SH-SY5Y (cell line): ENCODE data around the gene GPR35.

ENCODE experiments used
- GATA2 ChIP-seq: IDR thresholded peaks from 2 replicates; pipeline ENCODE4 v1.6.1; 2011; ENCODE audit warnings: mild to moderate bottlenecking, low read depth, low read length
- GATA3 ChIP-seq: IDR thresholded peaks from 2 replicates; pipeline ENCODE4 v1.6.1; 2011; ENCODE audit warnings: low read depth, mild to moderate bottlenecking, low read length, moderate library complexity

GPR35 gene

DNA sequence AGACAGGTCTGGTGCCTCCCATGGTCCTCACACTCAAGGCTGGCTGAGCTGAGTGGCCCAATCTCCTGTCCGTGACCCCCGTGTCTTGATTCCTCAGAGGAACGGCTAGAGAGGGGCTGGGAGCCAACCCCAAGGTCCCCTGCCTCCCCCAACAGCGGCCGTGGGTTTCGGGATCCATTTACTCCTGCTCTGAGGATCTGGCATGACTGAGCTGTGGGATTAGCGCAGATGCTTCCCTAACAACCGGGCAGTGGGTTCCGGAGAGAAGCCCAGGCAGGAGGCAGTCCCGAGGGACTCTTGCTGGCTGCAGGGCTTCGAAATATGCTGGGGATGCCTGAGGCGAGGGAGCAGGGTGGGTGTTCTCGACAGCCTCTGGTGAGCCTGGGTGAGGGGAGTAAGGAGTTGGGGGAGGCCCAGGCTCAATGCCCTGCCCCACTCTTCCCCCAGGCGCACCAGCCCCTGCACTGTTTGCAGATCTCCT is 18.9 kb downstream of the GPR35 start:
- TF ChIP-seq GATA2 = no peak
- TF ChIP-seq GATA3 = no peak

DNA sequence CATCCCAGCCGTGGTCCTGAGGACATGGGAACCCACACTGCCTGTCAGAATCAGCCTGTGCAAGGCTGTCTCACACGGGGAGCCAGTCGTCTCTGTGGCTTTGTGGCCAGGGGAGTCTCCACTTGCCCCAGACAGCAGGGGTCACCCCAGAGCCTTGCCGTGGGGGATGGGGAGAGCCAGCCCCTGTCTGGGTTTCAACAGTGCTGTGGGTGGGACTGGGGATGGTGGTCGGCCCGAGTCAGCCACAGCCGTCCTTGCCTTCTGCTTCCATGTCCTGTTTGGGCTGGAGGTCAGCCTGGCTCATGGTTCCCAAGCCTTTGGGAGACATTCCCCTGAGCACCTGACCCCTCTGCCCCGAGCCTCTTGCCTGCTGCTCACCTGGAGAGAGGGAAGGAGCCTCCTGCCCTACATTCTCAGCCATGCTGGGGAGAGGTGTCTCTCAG is 19.6 kb downstream of the GPR35 start:
- TF ChIP-seq GATA2 = no peak
- no peak for TF ChIP-seq GATA3

DNA sequence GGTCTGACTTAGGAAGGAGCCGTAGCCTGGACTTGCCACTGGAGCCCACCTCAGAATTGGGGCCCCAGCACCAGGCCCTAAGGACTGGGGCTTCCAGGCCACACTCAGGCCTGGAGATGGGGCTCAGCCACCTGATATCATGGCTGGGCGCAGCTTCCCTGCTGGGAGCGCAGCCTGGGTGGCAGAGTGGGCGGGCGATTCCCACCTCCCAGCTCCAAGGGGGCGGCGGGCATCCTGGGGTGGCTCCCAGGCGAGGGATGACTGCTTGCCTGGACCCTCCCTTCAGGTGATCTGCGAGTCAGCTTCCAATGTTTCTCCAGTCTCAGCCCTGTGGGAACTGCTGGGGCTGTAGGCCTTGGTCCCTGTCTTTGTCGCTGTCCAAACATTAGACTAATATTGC is 20.1 kb downstream of the GPR35 start:
- no peak for TF ChIP-seq GATA3
- TF ChIP-seq GATA2 = no peak

DNA sequence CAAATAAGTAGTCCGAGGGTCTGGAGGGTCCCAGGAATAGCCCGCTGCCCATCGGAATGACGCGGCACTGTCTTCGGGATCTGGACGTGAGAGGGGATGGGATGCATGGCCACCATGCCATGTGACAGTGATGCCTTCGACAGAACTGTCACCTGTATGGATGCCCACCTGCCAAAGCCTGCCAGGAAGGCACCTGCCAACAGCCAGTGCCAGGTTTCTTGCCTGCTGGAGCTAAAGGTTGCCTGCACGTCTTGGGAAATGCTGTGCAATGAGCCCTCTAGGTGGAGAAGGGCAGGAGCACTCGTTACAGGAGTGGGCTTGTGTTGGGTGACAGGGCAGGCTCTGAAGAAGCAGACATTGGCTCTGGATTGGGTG is 20.5 kb downstream of the GPR35 start:
- no peak for TF ChIP-seq GATA2
- no peak for TF ChIP-seq GATA3

DNA sequence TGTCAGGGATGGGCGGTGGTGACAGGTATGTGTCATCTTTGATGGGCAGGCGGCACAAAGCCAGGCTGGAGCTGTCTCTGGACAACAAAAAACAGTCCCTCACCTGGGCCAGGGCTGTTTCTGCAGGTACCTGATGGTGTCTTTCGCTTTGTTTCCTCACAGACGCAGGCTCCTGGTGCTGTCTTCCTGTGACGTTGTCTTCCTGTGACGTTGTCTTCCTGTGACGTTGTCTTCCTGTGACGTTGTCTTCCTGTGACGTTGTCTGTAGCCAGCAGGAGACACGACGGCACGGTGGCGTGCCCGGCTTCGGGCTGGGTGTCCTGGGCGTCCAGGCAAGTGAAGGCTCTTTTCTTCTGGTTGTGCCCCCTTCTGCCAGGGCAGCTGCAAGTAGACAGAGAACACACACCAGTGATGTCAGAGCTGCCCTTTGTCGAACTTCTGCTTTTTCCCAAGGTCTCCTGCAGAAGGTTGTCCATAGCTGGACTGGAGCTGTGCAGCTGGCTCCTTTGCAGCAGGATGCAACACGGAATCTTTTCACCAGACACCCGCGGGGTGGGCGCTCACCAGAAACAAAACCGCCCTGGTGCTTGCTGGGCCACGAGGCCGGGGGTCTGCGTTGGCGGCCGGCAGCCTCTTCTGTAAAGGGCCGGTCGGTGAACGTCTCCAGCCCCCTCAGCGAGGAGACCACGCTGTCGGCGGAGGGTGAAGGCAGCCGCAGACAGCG is 21.1 kb downstream of the GPR35 start:
- TF ChIP-seq GATA2 = no peak

DNA sequence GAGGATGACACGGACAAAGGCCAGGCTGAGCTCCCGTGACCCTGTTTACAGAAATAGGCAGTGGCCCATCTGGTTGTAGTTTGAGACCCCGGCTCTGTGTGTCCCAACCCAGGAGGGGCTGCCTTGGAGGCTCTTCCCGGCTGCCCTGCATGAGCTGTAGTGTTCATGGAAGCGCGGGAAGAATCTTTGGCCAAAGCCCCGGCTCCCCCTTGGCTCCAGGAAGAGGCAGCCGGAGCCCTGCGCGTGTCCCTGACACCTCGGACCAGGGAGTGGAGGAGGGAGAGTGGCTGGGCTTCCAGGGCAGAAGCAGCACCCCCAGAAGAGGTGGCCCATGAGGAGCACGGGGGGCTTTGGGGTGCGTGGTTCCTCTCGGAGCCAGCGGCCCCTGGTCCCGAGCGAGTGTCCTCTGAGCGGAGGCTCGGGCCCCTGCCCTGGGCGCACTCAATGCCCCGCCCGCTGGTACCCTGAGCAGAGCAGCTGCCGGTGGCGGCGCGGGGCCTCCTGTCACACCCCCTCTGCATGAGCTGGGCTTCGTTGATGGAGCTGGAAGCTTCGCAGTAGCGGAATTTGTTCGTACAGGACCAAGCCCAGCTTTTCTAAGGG is 21.7 kb downstream of the GPR35 start:
- TF ChIP-seq GATA2 = no peak
- no peak for TF ChIP-seq GATA3

DNA sequence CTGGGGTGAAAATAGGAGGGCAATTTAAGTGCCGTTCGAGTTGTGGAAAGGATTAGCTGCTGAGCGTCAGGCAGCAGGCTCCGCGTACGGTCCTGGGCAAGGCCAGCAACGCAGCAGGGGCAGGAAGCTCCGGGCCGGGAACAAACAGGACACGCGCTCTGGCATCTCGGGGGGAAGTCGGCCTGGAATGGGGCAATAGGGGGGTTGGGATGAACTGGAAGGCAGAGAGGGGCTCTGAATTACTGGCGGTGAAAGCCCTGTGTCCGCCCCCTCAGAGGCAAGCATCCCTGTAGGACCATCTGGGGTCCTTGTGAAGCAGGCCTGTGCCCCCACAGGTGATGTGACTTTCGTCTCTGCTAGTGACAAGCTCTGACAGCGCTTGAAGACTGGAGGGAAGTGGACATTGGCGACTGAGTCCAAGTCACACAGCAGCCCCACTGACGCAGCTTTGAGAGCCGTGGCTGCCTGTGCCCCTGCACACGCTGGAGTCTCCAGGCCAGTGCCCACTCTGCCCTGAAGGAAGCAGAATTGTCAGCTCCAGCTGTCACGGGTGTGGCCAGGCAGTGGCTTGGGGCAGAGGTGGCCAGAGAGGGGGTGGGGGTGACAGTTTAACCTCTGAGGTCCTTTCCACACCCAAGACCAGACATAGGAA is 22.3 kb downstream of the GPR35 start:
- TF ChIP-seq GATA2 (no peak), GATA3 (no peak)

DNA sequence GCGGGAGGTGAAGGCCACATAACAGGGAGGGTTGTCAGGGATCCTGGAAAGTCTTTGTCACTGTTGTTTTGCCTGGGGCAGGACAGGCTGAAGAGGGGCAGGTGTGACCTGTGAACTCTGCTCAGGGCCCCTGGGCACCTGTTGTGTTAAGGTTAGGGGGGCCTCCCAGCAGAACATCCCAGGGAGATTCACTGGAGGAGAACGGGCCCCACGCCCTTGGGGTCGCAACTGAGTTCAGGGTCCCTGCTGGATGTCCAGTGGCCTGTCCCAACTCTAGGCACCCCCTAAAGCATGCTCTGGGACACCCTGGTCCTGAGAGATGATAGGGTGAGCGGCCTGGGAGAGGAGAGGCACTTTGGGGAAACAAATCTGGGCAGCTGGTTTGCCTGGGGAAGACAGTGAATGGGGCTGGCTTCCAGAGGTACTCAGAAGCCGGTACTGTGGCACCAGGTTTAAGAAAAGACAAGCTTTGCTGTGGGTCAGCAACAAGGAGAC is 22.9 kb downstream of the GPR35 start:
- no peak for TF ChIP-seq GATA3
- no peak for TF ChIP-seq GATA2

DNA sequence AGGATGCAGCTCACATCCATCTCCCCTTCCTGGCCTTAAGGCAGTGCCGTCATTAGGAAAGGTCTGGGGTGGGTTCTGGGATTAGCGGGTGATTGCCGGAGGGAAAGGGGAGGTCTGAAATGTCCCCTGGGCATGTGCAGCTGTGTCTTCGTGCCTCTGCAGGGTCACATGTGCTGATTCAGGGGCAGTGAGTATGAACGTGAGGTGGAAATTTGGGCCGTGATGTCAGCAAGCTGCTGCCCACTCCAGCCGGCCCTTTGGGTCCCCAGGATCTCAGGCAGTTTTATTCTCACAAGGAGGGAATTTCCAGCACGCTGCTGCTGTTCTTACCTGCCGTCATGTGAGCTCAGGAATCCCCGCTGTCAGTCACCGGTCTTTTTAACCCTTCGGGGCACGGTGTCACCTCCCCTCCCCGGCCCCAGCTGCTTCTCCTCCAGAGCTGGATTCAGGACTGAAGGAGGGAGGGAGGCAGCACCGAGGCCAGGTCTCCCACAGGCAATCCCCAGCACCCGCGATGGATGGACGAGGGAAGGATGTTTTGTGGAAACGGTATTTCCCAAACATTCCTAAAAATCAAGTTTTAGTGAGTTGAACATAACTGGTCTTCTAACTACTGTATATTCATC is 23.5 kb downstream of the GPR35 start:
- TF ChIP-seq GATA3 (no peak), GATA2 (no peak)

DNA sequence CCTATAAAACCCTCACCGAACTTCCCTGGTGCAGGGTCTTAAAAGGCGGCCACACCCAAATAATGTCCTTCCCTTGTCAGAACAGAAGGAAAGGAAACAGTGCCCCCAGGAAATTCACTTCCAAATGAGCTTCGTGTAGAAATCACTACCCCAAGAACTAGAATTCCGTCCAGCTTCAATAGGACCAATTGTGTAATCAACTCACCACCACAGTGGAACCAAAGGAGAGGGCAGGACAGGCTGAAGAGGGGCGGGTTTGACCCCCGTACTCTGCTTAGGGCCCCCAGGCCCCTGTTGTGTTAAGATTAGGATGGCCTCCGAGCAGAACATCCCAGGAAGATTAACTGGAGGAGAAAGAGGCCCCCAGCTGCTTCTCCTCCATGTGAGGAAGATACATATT is 24.1 kb downstream of the GPR35 start:
- no peak for TF ChIP-seq GATA2
- no peak for TF ChIP-seq GATA3

DNA sequence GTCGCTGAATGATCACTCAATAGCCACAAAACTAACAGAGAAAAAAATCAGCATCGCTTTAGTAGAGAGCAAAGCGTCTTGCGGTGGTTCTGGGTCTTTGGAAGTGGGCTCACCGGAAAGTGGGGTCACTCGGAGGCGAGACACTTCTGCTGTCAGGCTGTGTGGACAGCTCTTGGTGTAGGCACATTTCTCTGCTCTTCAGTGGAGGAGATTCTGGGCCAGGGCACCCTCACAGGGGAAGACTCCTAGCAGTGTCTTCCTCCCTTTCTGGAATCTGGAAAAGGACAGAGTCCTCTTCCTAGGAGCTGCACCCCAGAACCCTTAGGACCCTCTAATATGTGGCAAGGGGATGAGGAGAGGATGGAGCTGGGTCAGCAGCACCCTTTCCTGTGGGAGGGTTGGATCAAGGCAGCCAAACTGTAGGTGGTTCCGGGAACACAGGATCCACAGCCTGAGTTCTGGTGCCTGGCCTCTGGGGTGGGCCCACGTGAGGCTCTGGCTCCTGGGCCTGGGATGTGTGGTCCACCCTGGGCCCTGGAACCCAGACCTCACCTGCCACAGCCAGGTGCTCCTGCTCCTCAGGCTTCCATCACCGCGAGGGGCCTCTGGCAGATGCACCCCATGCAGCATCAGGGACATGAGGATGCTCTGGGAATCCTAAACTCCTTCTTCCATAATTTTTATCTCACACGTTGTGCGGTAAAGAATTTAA is 25.1 kb downstream of the GPR35 start:
- TF ChIP-seq GATA3 (no peak), GATA2 (no peak)

DNA sequence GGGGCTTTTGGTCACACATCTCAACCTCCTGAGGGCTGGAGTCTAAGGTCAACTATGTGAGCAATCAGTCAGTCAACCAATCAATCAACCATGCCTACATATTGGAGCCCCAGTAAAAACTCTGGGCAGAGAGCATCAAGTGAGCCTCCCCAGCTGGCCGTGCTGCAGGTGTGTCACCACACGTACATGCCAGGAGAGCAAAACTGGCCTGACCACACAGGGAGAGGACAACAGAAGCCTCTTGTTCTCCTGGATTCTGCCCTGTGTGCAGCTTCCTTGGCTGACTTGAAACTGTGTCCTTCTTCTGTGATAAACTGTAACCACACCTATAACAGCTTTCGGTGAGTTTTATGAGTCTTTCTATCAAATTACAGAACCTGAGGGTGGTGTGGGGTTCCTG is 25.9 kb downstream of the GPR35 start:
- TF ChIP-seq GATA3 (no peak), GATA2 (no peak)

DNA sequence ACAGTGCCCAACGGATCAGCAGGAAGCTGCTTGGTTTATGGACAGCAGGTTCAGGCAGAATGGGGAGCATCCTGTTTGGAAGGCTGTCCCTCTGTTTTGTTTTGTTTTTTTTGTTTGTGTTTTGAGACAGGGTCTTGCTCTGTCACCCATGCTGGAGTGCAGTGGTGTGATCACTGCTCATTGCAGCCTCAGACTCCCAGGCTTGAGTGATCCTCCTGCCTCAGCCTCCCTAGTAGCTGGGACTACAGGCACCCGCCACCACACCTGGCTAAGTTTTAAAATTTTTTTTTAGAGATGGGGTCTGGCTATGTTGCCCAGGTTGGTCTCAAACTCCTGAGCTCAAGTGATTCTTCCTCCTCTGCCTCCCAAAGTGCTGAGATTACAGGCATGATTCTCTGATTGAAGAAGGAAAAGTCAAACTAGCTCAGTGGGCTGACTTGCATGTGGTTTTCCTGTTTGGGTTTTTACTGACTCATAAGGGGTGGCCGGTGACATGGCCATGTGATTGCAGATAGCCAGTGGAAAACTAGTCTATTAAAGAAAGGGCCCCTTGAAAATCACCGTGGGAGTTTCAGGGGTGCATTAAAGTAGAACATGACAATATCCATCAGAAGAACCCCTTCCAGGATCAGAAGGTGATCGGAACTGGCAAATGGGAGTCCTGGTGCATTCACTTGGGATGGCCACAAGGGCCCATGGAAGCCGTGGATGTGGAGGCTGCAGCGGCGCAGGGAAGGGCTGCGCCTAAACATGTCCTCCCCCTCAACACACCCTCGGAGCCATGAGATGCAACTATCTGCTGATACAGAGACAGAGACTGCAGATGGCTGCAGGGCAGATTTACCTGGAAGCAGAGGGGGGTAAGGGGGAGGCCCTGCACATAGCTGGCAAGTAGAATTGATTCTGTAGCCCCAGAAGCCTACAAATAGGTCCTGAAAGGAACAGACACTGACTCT is 30.9 kb downstream of the GPR35 start:
- TF ChIP-seq GATA3 (no peak), GATA2 (no peak)
